Mesenchymal stem cell (in vitro differentiated cells and primary cell): Measurements from ENCODE around the gene UBA52.

Experiments used
- DNase-seq: peaks from one replicate; pipeline ENCODE4 v3.0.0-alpha.2; 2013
- H2AFZ ChIP-seq: one replicate; pipeline ENCODE4 v1.6.1; 2013; ENCODE audit warnings: low read depth, mild to moderate bottlenecking, control low read depth, inconsistent platforms, low read length, moderate library complexity
- H2AK5ac ChIP-seq: 2 replicates; pipeline ENCODE4 v1.6.1; 2013; ENCODE audit warnings: low read length, moderate library complexity, mild to moderate bottlenecking, inconsistent platforms; ENCODE audit not compliant: severe bottlenecking
- H2BK120ac ChIP-seq: one replicate; pipeline ENCODE4 v1.6.1; 2013; ENCODE audit warnings: low read depth, mild to moderate bottlenecking, inconsistent platforms, low read length, moderate library complexity
- H2BK12ac ChIP-seq, 2 experiments: one replicate each; pipeline ENCODE4 v1.6.1; 2013; ENCODE audit warnings: inconsistent platforms in 2 of 2, low read length in 2 of 2, mild to moderate bottlenecking in 2 of 2, moderate library complexity in 2 of 2, control low read depth in 1 of 2
- H2BK15ac ChIP-seq: one replicate; pipeline ENCODE4 v1.6.1; 2013; ENCODE audit warnings: mild to moderate bottlenecking, low read depth, inconsistent platforms; ENCODE audit not compliant: poor library complexity, severe bottlenecking
- H2BK5ac ChIP-seq: 2 replicates; pipeline ENCODE4 v1.6.1; 2013; ENCODE audit warnings: low read depth, mild to moderate bottlenecking, low read length, control low read depth, inconsistent platforms; ENCODE audit not compliant: poor library complexity, severe bottlenecking
- H3K14ac ChIP-seq, 2 experiments: one replicate each; pipeline ENCODE4 v1.6.1; 2013; ENCODE audit warnings: inconsistent platforms in 2 of 2, low read length in 2 of 2, control low read depth in 1 of 2, mild to moderate bottlenecking in 1 of 2, moderate library complexity in 1 of 2
- H3K18ac ChIP-seq, 2 experiments: one replicate each; pipeline ENCODE4 v1.6.1; 2013; ENCODE audit warnings: inconsistent platforms in 2 of 2, low read length in 2 of 2, control low read depth in 1 of 2, low read depth in 1 of 2, mild to moderate bottlenecking in 1 of 2
- H3K23ac ChIP-seq, 2 experiments: one replicate each; pipeline ENCODE4 v1.6.1; 2013; ENCODE audit warnings: inconsistent platforms in 2 of 2, low read length in 2 of 2, mild to moderate bottlenecking in 2 of 2, moderate library complexity in 2 of 2, control low read depth in 1 of 2
- H3K27ac ChIP-seq: 2 replicates; pipeline ENCODE4 v1.5.1; 2013; ENCODE audit warnings: mild to moderate bottlenecking, moderate library complexity, low read length, control low read depth, inconsistent platforms; ENCODE audit not compliant: poor library complexity, severe bottlenecking
- H3K27me3 ChIP-seq, 2 experiments: 2 replicates each; pipeline versions ENCODE4 v1.6.1 to v1.7.0; 2013; ENCODE audit warnings: low read length in 2 of 2, mild to moderate bottlenecking in 2 of 2, moderate library complexity in 2 of 2, control low read depth in 1 of 2, inconsistent platforms in 1 of 2; ENCODE audit not compliant: control insufficient read depth in 1 of 2, insufficient read depth in 1 of 2
- H3K36me3 ChIP-seq, 2 experiments: 2 replicates each; pipeline versions ENCODE4 v1.6.1 to v1.7.0; 2013; ENCODE audit warnings: low read length in 2 of 2, control low read depth in 1 of 2, inconsistent platforms in 1 of 2, low read depth in 1 of 2, mild to moderate bottlenecking in 1 of 2; ENCODE audit not compliant: insufficient read depth in 2 of 2, control insufficient read depth in 1 of 2
- H3K4ac ChIP-seq, 2 experiments: one replicate each; pipeline ENCODE4 v1.6.1; 2013; ENCODE audit warnings: inconsistent platforms in 2 of 2, low read length in 2 of 2, mild to moderate bottlenecking in 2 of 2, moderate library complexity in 2 of 2, control low read depth in 1 of 2, low read depth in 1 of 2
- H3K4me1 ChIP-seq: 2 replicates; pipeline ENCODE4 v1.6.1; 2013; ENCODE audit warnings: low read depth, low read length, control low read depth; ENCODE audit not compliant: control insufficient read depth, insufficient read depth
- H3K4me2 ChIP-seq: 2 replicates; pipeline ENCODE4 v1.6.1; 2013; ENCODE audit warnings: low read length, mild to moderate bottlenecking, inconsistent platforms; ENCODE audit not compliant: poor library complexity, severe bottlenecking
- H3K4me3 ChIP-seq, 2 experiments: 2 replicates each; pipeline versions ENCODE4 v1.5.1 to v1.7.0; 2013; ENCODE audit warnings: low read length in 2 of 2, mild to moderate bottlenecking in 2 of 2, control low read depth in 1 of 2, low read depth in 1 of 2; ENCODE audit not compliant: insufficient read depth in 1 of 2
- H3K79me1 ChIP-seq: replicated peaks from 2 replicates; pipeline ENCODE4 v1.6.1; 2013; ENCODE audit warnings: mild to moderate bottlenecking, control low read depth, low read length, inconsistent platforms; ENCODE audit not compliant: poor library complexity, severe bottlenecking
- H3K9ac ChIP-seq: 2 replicates; pipeline ENCODE4 v1.7.0; 2013; ENCODE audit warnings: mild to moderate bottlenecking, low read length, moderate library complexity
- H3K9me3 ChIP-seq: 2 replicates; pipeline ENCODE4 v1.7.0; 2013; ENCODE audit warnings: mild to moderate bottlenecking, low read length; ENCODE audit not compliant: control insufficient read depth
- H4K8ac ChIP-seq: one replicate; pipeline ENCODE4 v1.6.1; 2013; ENCODE audit warnings: inconsistent platforms, mild to moderate bottlenecking, low read length, moderate library complexity
- H4K91ac ChIP-seq: one replicate; pipeline ENCODE4 v1.6.1; 2013; ENCODE audit warnings: mild to moderate bottlenecking, low read length, inconsistent platforms
- WGBS: methylation state at CpG from one replicate; pipeline ENCODE4 v1.1.7; 2013; ENCODE audit warnings: mixed read lengths; 5-methylcytosine and 5-hydroxymethylcytosine counted together

UBA52 gene

GRCh38 chr19:18559685-18560084, 12.0 kb upstream of the UBA52 start:
- Histone ChIP-seq H3K36me3 (peaks cover 28 to 30% of the 10 kb centered on the region in 2 experiments), H2BK15ac (no peak overlapping the region), H2BK5ac (no peak overlapping the region), H3K4me2 (no peak overlapping the region), H2AFZ (no peak overlapping the region), H3K9me3 (no peaks in the 10 kb centered on the region), H3K4me3 (no peak overlapping the region), H3K4me1 (peaks cover 4% of the 10 kb centered on the region), H2BK12ac (no peak overlapping the region), H3K4ac (no peak overlapping the region), H4K91ac (no peak overlapping the region), H3K18ac (no peak overlapping the region), H3K14ac (no peak overlapping the region), H3K27me3 (no peaks in the 10 kb centered on the region), H3K27ac (no peak overlapping the region), H3K23ac (no peak overlapping the region), H2AK5ac (no peak overlapping the region), H3K9ac (peak overlapping the region; percentile 53), H3K79me1 (peaks cover 18% of the 10 kb centered on the region), H4K8ac (no peak overlapping the region), H2BK120ac (no peak overlapping the region)
- WGBS = 98% methylated on average over 5 of the region's 5 CpGs
- no peak for DNase-seq

GRCh38 chr19:18562086-18562485, 9.6 kb upstream of the UBA52 start:
- WGBS = 96% methylated on average over 14 of the region's 14 CpGs
- Histone ChIP-seq H2BK120ac (no peak overlapping the region), H3K4me3 (no peak overlapping the region), H3K27ac (no peak overlapping the region), H3K23ac (no peak overlapping the region), H2BK15ac (no peak overlapping the region), H3K9ac (peak overlapping the region; percentile 48), H2AK5ac (no peak overlapping the region), H3K79me1 (peaks cover 22% of the 10 kb centered on the region), H3K4me2 (no peak overlapping the region), H4K8ac (no peak overlapping the region), H3K14ac (no peak overlapping the region), H3K36me3 (peaks cover 52% of the 10 kb centered on the region in 2 experiments), H3K9me3 (no peaks in the 10 kb centered on the region), H2AFZ (no peak overlapping the region), H4K91ac (no peak overlapping the region), H3K4ac (no peak overlapping the region), H3K4me1 (peaks cover 4% of the 10 kb centered on the region), H3K18ac (no peak overlapping the region), H2BK5ac (no peak overlapping the region), H3K27me3 (no peaks in the 10 kb centered on the region), H2BK12ac (no peak overlapping the region)
- DNase-seq = no peak

GRCh38 chr19:18566953-18567352, 4.7 kb upstream of the UBA52 start:
- Histone ChIP-seq H4K91ac (no peak overlapping the region), H3K18ac (no peak overlapping the region), H3K36me3 (peaks cover 72 to 73% of the 10 kb centered on the region in 2 experiments), H2AFZ (no peak overlapping the region), H4K8ac (no peak overlapping the region), H3K14ac (no peak overlapping the region), H2BK5ac (no peak overlapping the region), H3K4me2 (no peak overlapping the region), H2BK120ac (no peak overlapping the region), H2BK12ac (no peak overlapping the region), H3K4me3 (no peak overlapping the region), H3K23ac (no peak overlapping the region), H2AK5ac (no peak overlapping the region), H3K4me1 (no peaks in the 10 kb centered on the region), H3K9ac (no peak overlapping the region), H3K27me3 (no peaks in the 10 kb centered on the region), H3K79me1 (peaks cover 17% of the 10 kb centered on the region), H2BK15ac (no peak overlapping the region), H3K4ac (no peak overlapping the region), H3K27ac (no peak overlapping the region), H3K9me3 (no peaks in the 10 kb centered on the region)
- no peak for DNase-seq
- WGBS = 93% methylated on average over 8 of the region's 8 CpGs

GRCh38 chr19:18568367-18568766, 3.3 kb upstream of the UBA52 start:
- Histone ChIP-seq H4K91ac (no peak overlapping the region), H2BK5ac (no peak overlapping the region), H3K14ac (no peak overlapping the region), H2AK5ac (no peak overlapping the region), H3K4me3 (no peak overlapping the region), H4K8ac (no peak overlapping the region), H3K9ac (no peak overlapping the region), H3K4me1 (peaks cover 8% of the 10 kb centered on the region), H2AFZ (no peak overlapping the region), H3K9me3 (no peaks in the 10 kb centered on the region), H3K4me2 (no peak overlapping the region), H3K23ac (no peak overlapping the region), H3K36me3 (peaks cover 63 to 67% of the 10 kb centered on the region in 2 experiments), H2BK12ac (no peak overlapping the region), H3K79me1 (peaks cover 15% of the 10 kb centered on the region), H2BK15ac (no peak overlapping the region), H2BK120ac (no peak overlapping the region), H3K4ac (no peak overlapping the region), H3K27ac (no peak overlapping the region), H3K18ac (no peak overlapping the region), H3K27me3 (no peaks in the 10 kb centered on the region)
- 92% methylated on average over 15 of the region's 15 CpGs for WGBS
- no peak for DNase-seq
